Measurements from ENCODE around the gene PAFAH2.
A peak's percentile ranks its signal among the peaks of the same experiment; 100 is the strongest.

PAFAH2 gene

DNA sequence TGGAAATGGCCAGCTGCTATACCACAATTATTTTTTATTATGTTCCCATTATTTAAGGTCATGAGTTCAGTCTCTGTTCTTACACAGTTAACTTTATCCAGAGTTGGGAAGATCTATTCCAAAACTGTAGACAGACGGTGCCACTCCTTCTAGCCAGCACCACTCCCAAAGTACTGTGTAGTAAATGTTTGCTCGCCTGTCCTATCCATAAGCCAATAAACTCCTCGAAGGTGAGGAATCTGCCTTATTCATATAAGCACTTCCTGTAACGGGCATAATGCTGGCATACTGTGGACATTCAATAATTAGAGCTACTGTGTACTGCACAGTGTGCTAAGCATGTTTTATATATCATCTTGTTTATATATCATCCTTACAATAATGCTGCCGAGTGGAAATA lies 65.5 kb downstream of the PAFAH2 start:
- TF ChIP-seq, protein P1, sequence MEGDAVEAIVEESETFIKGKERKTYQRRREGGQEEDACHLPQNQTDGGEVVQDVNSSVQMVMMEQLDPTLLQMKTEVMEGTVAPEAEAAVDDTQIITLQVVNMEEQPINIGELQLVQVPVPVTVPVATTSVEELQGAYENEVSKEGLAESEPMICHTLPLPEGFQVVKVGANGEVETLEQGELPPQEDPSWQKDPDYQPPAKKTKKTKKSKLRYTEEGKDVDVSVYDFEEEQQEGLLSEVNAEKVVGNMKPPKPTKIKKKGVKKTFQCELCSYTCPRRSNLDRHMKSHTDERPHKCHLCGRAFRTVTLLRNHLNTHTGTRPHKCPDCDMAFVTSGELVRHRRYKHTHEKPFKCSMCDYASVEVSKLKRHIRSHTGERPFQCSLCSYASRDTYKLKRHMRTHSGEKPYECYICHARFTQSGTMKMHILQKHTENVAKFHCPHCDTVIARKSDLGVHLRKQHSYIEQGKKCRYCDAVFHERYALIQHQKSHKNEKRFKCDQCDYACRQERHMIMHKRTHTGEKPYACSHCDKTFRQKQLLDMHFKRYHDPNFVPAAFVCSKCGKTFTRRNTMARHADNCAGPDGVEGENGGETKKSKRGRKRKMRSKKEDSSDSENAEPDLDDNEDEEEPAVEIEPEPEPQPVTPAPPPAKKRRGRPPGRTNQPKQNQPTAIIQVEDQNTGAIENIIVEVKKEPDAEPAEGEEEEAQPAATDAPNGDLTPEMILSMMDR (IDR thresholded peaks at IDR 0.05; ENCODE audit: unreplicated experiment in 3 of 3): no peak
- Mint-ChIP-seq H3K4me1 (peaks cover 35% of the 10 kb centered on the region), H3K9me3 (no peaks in the 10 kb centered on the region), H3K27ac (no peak overlapping the region), H3K27me3 (ENCODE audit: low read depth) (peaks cover 44% of the 10 kb centered on the region), H3K4me3 (no peak overlapping the region), H3K36me3 (ENCODE audit: low read depth) (no peaks in the 10 kb centered on the region)

DNA sequence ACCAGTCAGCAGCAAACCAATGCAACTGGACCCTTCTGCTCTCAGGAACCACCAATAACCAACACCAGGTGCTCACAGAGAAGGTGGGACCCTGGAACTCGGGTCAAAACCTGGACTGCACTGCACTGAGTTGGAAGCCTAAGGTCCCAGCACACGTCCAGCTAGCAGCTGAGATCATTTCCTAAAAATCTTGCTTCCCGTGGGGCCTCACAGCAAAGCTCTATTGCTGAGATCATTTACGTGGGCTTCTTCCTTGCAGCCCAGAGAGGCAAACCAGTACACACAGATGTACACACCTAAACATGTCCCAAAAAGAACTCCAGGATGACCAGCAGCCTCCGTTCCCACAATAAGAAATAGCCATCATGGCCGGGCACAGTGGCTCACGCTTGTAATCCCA lies 68.8 kb downstream of the PAFAH2 start:
- Mint-ChIP-seq H3K27ac (peak overlapping the region in 1 of 3 experiments; percentile 28), H3K27me3 (ENCODE audit: low read depth) (peaks cover 58% of the 10 kb centered on the region), H3K4me3 (no peak overlapping the region), H3K4me1 (peaks cover 45% of the 10 kb centered on the region), H3K9me3 (no peaks in the 10 kb centered on the region), H3K36me3 (ENCODE audit: low read depth) (no peaks in the 10 kb centered on the region)
- TF ChIP-seq, protein P1 (IDR thresholded peaks at IDR 0.05; ENCODE audit: unreplicated experiment in 3 of 3): no peak

DNA sequence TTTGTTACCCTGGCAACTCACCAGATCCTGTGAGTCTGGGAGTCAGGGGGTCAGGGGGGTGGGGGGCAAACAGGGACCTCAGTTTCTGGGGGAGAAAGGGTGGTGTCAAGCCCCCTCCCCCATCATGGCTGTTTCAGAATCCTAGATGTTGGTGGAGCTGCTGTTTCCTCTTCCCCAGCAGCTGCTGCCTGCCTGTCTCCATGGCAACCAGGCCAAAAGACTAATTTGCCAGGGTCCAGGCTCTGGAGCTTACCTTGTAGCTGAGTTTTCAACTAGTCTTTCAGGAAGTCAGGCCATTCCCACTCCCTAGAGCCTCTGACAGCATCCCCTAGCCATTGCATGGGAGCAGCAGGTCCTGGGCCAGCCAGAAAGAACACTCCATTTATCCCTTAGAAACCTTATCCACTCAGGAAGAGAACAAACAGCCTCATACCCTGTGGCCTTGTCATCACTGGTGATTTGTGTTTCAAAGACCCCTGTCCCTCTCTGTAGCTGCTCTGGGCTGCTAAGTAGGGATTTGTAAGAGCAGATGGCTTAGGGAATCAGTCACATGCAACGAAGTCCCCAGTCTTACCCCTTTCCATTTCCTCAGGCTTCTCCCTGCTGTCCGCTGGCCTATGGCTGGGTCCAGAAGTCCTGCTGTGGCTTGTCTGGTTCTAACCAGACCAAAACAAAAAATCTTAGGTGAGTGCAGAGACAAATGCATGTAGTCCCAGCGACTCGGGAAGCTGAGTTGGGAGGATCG lies 70.2 kb downstream of the PAFAH2 start:
- Mint-ChIP-seq H3K36me3 (ENCODE audit: low read depth) (no peaks in the 10 kb centered on the region), H3K27me3 (ENCODE audit: low read depth) (peaks cover 62% of the 10 kb centered on the region), H3K4me1 (peaks cover 42% of the 10 kb centered on the region), H3K27ac (peak overlapping the region in 2 of 3 experiments; percentile 39 to 78), H3K4me3 (no peak overlapping the region), H3K9me3 (no peaks in the 10 kb centered on the region)
- TF ChIP-seq, protein P1 (IDR thresholded peaks at IDR 0.05; ENCODE audit: unreplicated experiment in 3 of 3): no peak

DNA sequence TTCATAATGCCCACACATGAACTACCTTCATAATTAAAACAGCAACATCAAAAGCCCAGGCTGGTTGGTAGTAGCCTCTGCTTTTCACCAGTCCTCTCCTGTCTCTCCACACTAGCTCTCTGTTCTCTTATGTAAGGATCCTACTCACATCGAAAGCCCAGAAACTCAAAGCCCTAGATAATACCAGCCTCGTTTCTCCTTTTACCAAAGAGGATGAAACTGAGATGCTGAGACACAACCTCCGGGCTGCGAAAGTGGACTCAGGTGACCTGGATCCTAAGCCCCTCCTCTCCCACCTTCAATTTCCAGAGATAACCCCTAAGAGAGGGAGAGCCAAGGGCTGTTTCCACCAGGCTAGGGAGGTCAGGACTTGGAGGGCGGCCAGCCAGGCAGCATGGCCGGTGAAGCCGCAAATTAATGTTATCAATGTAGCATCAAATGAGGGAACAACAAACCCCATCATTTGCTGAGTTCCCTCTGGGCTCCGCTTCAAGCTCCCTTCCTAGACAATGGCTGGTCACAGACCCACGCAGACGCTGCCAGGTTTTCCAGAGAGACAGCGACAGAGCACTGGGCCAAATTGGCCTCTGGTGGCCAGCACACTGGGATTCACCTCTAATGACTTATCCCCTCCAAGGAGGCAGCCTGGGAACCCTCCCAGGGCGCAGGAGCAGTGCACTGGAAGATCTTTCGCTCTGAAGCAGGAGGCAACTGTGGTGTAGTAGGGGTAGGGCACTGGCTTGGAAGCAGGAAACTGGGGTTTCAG lies 70.9 kb downstream of the PAFAH2 start:
- TF ChIP-seq, protein P1 (IDR thresholded peaks at IDR 0.05; ENCODE audit: unreplicated experiment in 3 of 3): no peak
- H3K4me3 Mint-ChIP-seq: no peak overlapping the region
- H3K36me3 Mint-ChIP-seq (ENCODE audit: low read depth): no peaks in the 10 kb centered on the region
- H3K27ac Mint-ChIP-seq: peak overlapping the region in 2 of 3 experiments; percentile 38 to 78
- no peaks in the 10 kb centered on the region for H3K9me3 Mint-ChIP-seq
- H3K4me1 Mint-ChIP-seq: peaks cover 43% of the 10 kb centered on the region
- H3K27me3 Mint-ChIP-seq (ENCODE audit: low read depth): peaks cover 64% of the 10 kb centered on the region

DNA sequence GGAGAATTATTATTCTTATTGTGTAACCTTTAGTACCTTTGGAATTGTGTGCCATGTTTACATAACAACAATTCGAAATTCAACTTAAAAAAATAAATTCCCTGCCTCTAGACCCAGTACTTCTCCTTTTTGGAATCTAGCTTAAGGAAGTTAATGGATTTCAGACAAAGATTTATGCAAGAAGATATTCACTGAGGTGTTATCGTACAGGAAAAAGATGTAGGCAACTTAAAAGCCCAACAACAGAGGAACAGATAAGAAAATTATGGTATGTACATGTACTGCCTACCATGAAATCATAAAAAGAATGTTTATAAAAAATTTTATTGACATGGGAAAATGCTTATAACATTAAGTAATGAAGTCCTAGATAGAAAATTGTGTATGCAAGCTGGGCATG lies 73.4 kb downstream of the PAFAH2 start:
- H3K4me3 Mint-ChIP-seq: no peak overlapping the region
- no peaks in the 10 kb centered on the region for H3K9me3 Mint-ChIP-seq
- TF ChIP-seq, protein P1 (IDR thresholded peaks at IDR 0.05; ENCODE audit: unreplicated experiment in 3 of 3): no peak
- peaks cover 46% of the 10 kb centered on the region for H3K4me1 Mint-ChIP-seq
- peak overlapping the region in 2 of 3 experiments; percentile 20 to 89 for H3K27ac Mint-ChIP-seq
- peaks cover 60% of the 10 kb centered on the region for H3K27me3 Mint-ChIP-seq (ENCODE audit: low read depth)
- no peaks in the 10 kb centered on the region for H3K36me3 Mint-ChIP-seq (ENCODE audit: low read depth)

Data from nephron (organoid).